T-cell (primary cell): ENCODE measurements around the gene SHD. TPM values are rescaled to one million over a fixed set of nuclear protein-coding genes. Genes with fewer than 3 reads are reported as not detected.

Experiments used
- ATAC-seq, 4 experiments: fragments of 200-7000 bp in 3 of 4; fragments of 150-1000 bp in 1 of 4; cut with Tn5 transposase; replicated peaks in 1 of 4; 1 replicate in 3 of 4; 2 replicates in 1 of 4; pipeline ENCODE4 v1.10.0; 2021; ENCODE audit warnings: moderate library complexity in 3 of 4, mild to moderate bottlenecking in 2 of 4, moderate number of reproducible peaks in 1 of 4
- CTCF ChIA-PET, 2 donors: fragments of 300-600 bp; sonication (Branson Sonifier 250); formaldehyde crosslinking; loops; one replicate each; lab custom pipeline; 2022; ENCODE audit warnings: antibody characterized with exemption in 2 of 2; lab: Charles Lee
- POLR2A ChIA-PET, 2 donors: fragments of 300-600 bp; sonication (Branson Sonifier 250); formaldehyde crosslinking; loops; one replicate each; lab custom pipeline; 2022; ENCODE audit warnings: antibody characterized with exemption in 2 of 2; lab: Charles Lee
- DNase-seq, 35 experiments: peaks; one replicate each; pipeline versions ENCODE4 v3.0.0 to v3.0.0-alpha.2; 2013 to 2023
- H3K27ac ChIP-seq: one replicate; pipeline ENCODE4 v1.5.1; 2013; ENCODE audit warnings: low read length
- H3K27me3 ChIP-seq, 2 experiments: replicated peaks in 1 of 2; 1 replicate in 1 of 2; 2 replicates in 1 of 2; pipeline versions ENCODE4 v1.6.1 to v1.7.0; 2013; ENCODE audit warnings: low read length in 1 of 2, mixed read lengths in 1 of 2; ENCODE audit not compliant: control insufficient read depth in 2 of 2, insufficient read depth in 2 of 2; ENCODE audit errors: extremely low read depth in 1 of 2
- H3K36me3 ChIP-seq, 2 donors: 1 replicate in 1 of 2; 2 replicates in 1 of 2; pipeline versions ENCODE4 v1.6.1 to v1.7.0; 2013; ENCODE audit warnings: low read length in 1 of 2; ENCODE audit not compliant: control insufficient read depth in 2 of 2, insufficient read depth in 1 of 2; ENCODE audit errors: extremely low read depth in 1 of 2
- H3K4me1 ChIP-seq, 2 experiments: 1 replicate in 1 of 2; 2 replicates in 1 of 2; pipeline versions ENCODE4 v1.6.1 to v1.7.0; 2013; ENCODE audit warnings: low read length in 2 of 2, mixed read lengths in 1 of 2; ENCODE audit not compliant: insufficient read depth in 2 of 2, control insufficient read depth in 1 of 2; ENCODE audit errors: extremely low read depth in 1 of 2
- H3K4me3 ChIP-seq, 2 donors: 1 replicate in 1 of 2; 2 replicates in 1 of 2; pipeline versions ENCODE4 v1.5.1 to v1.7.0; 2013; ENCODE audit warnings: mild to moderate bottlenecking in 2 of 2, low read length in 1 of 2, moderate library complexity in 1 of 2; ENCODE audit not compliant: control insufficient read depth in 1 of 2; ENCODE audit errors: extremely low read depth in 1 of 2
- H3K9me3 ChIP-seq: 2 replicates; pipeline ENCODE4 v1.7.0; 2013
- H3K27ac Mint-ChIP-seq, 2 donors: one replicate each; pipeline ENCODE4 v1.8.0; 2020 to 2021; ENCODE audit warnings: mild to moderate bottlenecking in 2 of 2, mixed read lengths in 2 of 2
- H3K27me3 Mint-ChIP-seq, 2 donors: one replicate each; pipeline ENCODE4 v1.8.0; 2021 to 2022; ENCODE audit warnings: mixed read lengths in 2 of 2
- H3K36me3 Mint-ChIP-seq: one replicate; pipeline ENCODE4 v1.8.0; 2021; ENCODE audit warnings: mixed read lengths
- H3K4me1 Mint-ChIP-seq, 3 donors: one replicate each; pipeline ENCODE4 v1.8.0; 2020 to 2022; ENCODE audit warnings: mixed read lengths in 3 of 3, mild to moderate bottlenecking in 1 of 3
- H3K4me3 Mint-ChIP-seq, 3 donors: one replicate each; pipeline ENCODE4 v1.8.0; 2020 to 2022; ENCODE audit warnings: mild to moderate bottlenecking in 3 of 3, mixed read lengths in 3 of 3, moderate library complexity in 3 of 3
- H3K9me3 Mint-ChIP-seq, 3 donors: one replicate each; pipeline ENCODE4 v1.8.0; 2020 to 2022; ENCODE audit warnings: mixed read lengths in 3 of 3
- WGBS: methylation state at CpG from one replicate; pipeline ENCODE4 v1.1.5; 2013; ENCODE audit warnings: missing lambda C conversion rate; ENCODE audit not compliant: insufficient coverage; 5-methylcytosine and 5-hydroxymethylcytosine counted together
- total RNA-seq, 35 experiments: library from RNA in 6 of 35; stranded (reverse) in 6 of 35; fragments of 120-200 nt in 1 of 35; gene quantifications; one replicate each; pipeline versions ENCODE4 v1.2.1 to v1.2.4 and lab custom pipeline; 2013 to 2026

Gene SHD
- total RNA-seq, 5 donors from 2014 or later (not counting 1 experiment from before 2014, with no cell fraction given): 0.19 TPM; not detected in 4

- H3K4me1 ChIP-seq: peaks cover 3 to 18% of the 10 kb centered on the region in 2 experiments
- DNase-seq: no peak
- H3K27me3 Mint-ChIP-seq: no peaks in the 10 kb centered on the region
- peaks cover 14 to 21% (median 18%) of the 10 kb centered on the region in 3 donors for H3K4me1 Mint-ChIP-seq
- peaks cover 0 to 6% (median 0%) of the 10 kb centered on the region in 3 donors for H3K9me3 Mint-ChIP-seq
- H3K4me3 Mint-ChIP-seq: no peak overlapping the region
- H3K27ac ChIP-seq: no peak overlapping the region
- no peak for ATAC-seq
- H3K4me3 ChIP-seq: no peak overlapping the region
- 93% methylated on average over 7 of the region's 7 CpGs for WGBS
- no peak overlapping the region for H3K27ac Mint-ChIP-seq
- ChIA-PET CTCF (no interaction called here), POLR2A (no interaction called here)
- H3K36me3 ChIP-seq: no peaks in the 10 kb centered on the region
- H3K27me3 ChIP-seq: no peaks in the 10 kb centered on the region
- H3K36me3 Mint-ChIP-seq: no peaks in the 10 kb centered on the region
- H3K9me3 ChIP-seq: no peaks in the 10 kb centered on the region
These were observed 56.0 kb downstream of the SHD start for GRCh38 chr19:4334929-4335570.

DNA sequence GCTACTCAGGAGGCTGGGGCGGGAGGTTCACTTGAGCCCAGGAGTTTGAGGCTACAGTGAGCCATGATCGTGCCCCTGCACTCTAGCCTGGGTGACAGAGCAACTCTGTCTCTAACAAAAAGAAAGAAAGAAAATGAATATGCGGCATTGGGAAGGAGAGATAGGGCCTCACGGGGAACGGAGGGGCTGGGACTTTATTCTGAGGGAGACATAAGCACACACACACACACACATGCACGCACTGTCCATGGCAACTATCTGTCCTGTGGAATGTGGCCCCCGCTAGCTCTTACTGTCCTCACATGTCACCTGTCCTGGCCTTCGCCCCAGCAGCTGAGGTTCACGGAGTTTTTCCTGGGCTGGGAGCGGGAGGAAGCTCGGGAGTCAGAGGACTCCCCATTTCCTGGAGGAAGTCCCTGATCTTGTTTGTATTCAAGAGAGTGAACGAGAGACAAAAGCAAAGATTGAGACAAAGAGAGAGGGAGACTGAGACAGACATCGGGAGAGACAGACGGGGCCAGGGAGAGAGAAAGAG is 58.9 kb downstream of the SHD start:
- Histone ChIP-seq H3K27me3 (no peaks in the 10 kb centered on the region), H3K27ac (peak overlapping the region; percentile 11), H3K4me3 (peak overlapping the region; percentile 32 to 44), H3K36me3 (no peaks in the 10 kb centered on the region), H3K9me3 (no peaks in the 10 kb centered on the region), H3K4me1 (peaks cover 3 to 28% of the 10 kb centered on the region in 2 experiments)
- Mint-ChIP-seq H3K9me3 (peaks cover 0 to 6% (median 0%) of the 10 kb centered on the region in 3 donors), H3K4me1 (peaks cover 23 to 32% (median 29%) of the 10 kb centered on the region in 3 donors), H3K4me3 (peak overlapping the region; percentile 82 to 86 (median 84)), H3K36me3 (no peaks in the 10 kb centered on the region), H3K27me3 (no peaks in the 10 kb centered on the region), H3K27ac (peak overlapping the region; percentile 89 to 91)
- CTCF ChIA-PET: interaction anchor here in 1 of 2 donors (0.7 to 1.4 kb wide), 2 partner anchors 14 to 39 kb away, joined by 3 read pairs; no protein-coding TSS in a partner anchor
- 49% methylated on average over 4 of the region's 14 CpGs for WGBS
- ATAC-seq (no peak), DNase-seq (no peak)
- POLR2A ChIA-PET: interaction anchor here in 1 of 2 donors (0.5 kb wide), 1 partner anchor 62 kb away, joined by 3 read pairs; no protein-coding TSS in a partner anchor

DNA sequence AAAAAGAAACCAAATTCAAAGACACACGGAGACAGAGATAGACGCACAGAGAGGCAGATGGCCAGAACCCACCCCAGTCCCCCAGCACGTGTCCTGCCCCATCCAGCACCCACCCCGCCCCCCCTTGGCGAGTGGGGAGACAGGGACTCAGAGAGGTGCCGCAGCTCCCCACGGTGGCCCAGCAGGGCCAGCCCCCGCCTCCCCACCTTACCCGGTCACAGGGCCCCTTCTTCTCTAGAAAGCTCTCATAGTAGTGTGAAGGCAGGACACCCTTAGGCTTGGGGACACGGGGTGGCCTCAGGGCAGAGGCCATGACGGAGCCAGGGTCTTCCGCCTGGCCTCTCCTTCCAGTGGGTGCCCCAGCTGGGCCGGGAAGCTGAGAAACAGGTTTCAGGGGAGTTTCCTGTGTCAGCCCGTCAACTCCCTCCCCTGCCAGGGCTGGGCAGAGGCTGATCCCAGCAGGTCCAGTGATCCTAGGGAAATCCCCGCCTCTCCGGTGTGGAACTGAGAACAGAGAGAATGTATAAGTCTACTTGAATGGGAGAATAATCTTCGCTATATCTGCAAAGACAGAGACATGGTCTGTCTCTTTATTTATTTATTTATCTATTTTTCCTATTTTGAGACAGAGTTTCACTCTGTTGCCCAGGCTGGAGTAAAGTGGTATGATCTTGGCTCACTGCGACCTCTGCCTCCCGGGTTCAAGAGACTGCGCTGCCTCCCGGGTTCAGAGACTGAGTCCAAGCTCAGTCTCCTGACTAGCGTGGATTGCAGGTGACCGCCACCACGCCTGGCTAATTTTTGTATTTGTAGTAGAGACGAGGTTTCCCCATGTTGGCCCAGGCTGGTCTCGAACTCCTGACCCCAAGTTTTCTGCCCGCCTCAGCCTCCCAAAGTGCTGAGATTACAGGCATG is 59.6 kb downstream of the SHD start, which contains the start of gene STAP2:
STAP2 (minus strand) TSS at position 387 of the 915 bp plus-strand sequence; CDS start at position 313, 74 bp downstream.
- peaks cover 23 to 34% (median 30%) of the 10 kb centered on the region in 3 donors for H3K4me1 Mint-ChIP-seq
- CTCF ChIA-PET: interaction anchor here in 1 of 2 donors (0.7 to 1.4 kb wide), 2 partner anchors 14 to 38 kb away, joined by 3 read pairs; no protein-coding TSS in a partner anchor
- DNase-seq (peak in 11 of 35 experiments; percentile 6 to 39 (median 23)), ATAC-seq (no peak)
- H3K27me3 Mint-ChIP-seq: no peaks in the 10 kb centered on the region
- Histone ChIP-seq H3K27me3 (no peaks in the 10 kb centered on the region), H3K4me1 (peaks cover 3 to 31% of the 10 kb centered on the region in 2 experiments), H3K9me3 (no peaks in the 10 kb centered on the region), H3K4me3 (peak within 1 kb of the TSS; percentile 32 to 44), H3K27ac (peak within 1 kb of the TSS; percentile 53), H3K36me3 (no peaks in the 10 kb centered on the region)
- WGBS: 66% methylated on average over 17 of the region's 27 CpGs
- POLR2A ChIA-PET: interaction anchor here in 1 of 2 donors (0.6 kb wide), 1 partner anchor 285 kb away, joined by 3 read pairs; no protein-coding TSS in a partner anchor
- peak within 1 kb of the TSS; percentile 82 to 86 (median 84) for H3K4me3 Mint-ChIP-seq
- peaks cover 0 to 6% (median 0%) of the 10 kb centered on the region in 3 donors for H3K9me3 Mint-ChIP-seq
- H3K27ac Mint-ChIP-seq: peak within 1 kb of the TSS; percentile 89 to 91
- no peaks in the 10 kb centered on the region for H3K36me3 Mint-ChIP-seq

Other genes with a start within 250 kb of the SHD start
- gene ZBTB7A, start 212.4 kb upstream of the SHD start, total RNA-seq: 10 to 100 TPM; 43.6 to 85.7 (median 81.8) TPM
- gene MAP2K2, start 155.1 kb upstream of the SHD start, total RNA-seq: 100 to 1,000 TPM; 101 to 152 (median 141) TPM
- under 1 TPM in 1 of 5 donors, not detected in 4; 0.16 TPM for gene CREB3L3, start 125.6 kb upstream of the SHD start, total RNA-seq
- 10 to 100 TPM; 19.9 to 35.7 (median 30.0) TPM for gene SIRT6, start 96.7 kb upstream of the SHD start, total RNA-seq
- 1 to 10 TPM in 3 of 5 donors, under 1 TPM in 2; 0.79 to 2.2 (median 1.3) TPM for gene ANKRD24, start 96.6 kb upstream of the SHD start, total RNA-seq
- under 1 TPM in 3 of 5 donors, not detected in 2; 0.38 to 0.92 (median 0.79) TPM for gene EBI3, start 49.7 kb upstream of the SHD start, total RNA-seq
- gene YJU2, start 32.2 kb upstream of the SHD start, total RNA-seq: 10 to 100 TPM; 28.4 to 37.4 (median 35.2) TPM
- 10 to 100 TPM; 13.5 to 44.0 (median 32.4) TPM for gene TMIGD2, start 23.1 kb downstream of the SHD start, total RNA-seq
- gene FSD1, start 25.3 kb downstream of the SHD start, total RNA-seq: 1 to 10 TPM; 2.8 to 4.1 (median 3.4) TPM
- gene STAP2, start 59.6 kb downstream of the SHD start, total RNA-seq: 1 to 10 TPM; 2.3 to 3.7 (median 2.9) TPM
- 10 to 100 TPM; 10.7 to 27.3 (median 22.6) TPM for gene MPND, start 64.3 kb downstream of the SHD start, total RNA-seq
- gene SH3GL1, start 121.3 kb downstream of the SHD start, total RNA-seq: 10 to 100 TPM; 38.8 to 51.5 (median 45.7) TPM
- 10 to 100 TPM; 14.4 to 27.3 (median 16.5) TPM for gene CHAF1A, start 123.4 kb downstream of the SHD start, total RNA-seq
- 10 to 100 TPM; 49.7 to 86.4 (median 76.5) TPM for gene UBXN6, start 178.5 kb downstream of the SHD start, total RNA-seq
- 10 to 100 TPM; 24.9 to 41.8 (median 39.4) TPM for gene HDGFL2, start 193.0 kb downstream of the SHD start, total RNA-seq
- gene PLIN4, start 239.2 kb downstream of the SHD start, total RNA-seq: under 1 TPM in 3 of 5 donors, not detected in 2; 0.06 to 0.16 (median 0.15) TPM